K562 (cell line): ENCODE results near the gene RPL27. TPM values are rescaled to one million over a fixed set of nuclear protein-coding genes. Genes with fewer than 3 reads are reported as not detected.

ENCODE experiments used
- BCLAF1 ChIP-seq, 2 experiments: fragments of 450-650 bp in 1 of 2; IDR thresholded peaks; 2 replicates each; pipeline ENCODE4 v1.6.1; 2011 to 2017; ENCODE audit warnings: low read depth in 2 of 2, antibody characterized with exemption in 1 of 2, borderline replicate concordance in 1 of 2, low read length in 1 of 2, mild to moderate bottlenecking in 1 of 2, mixed read lengths in 1 of 2; ENCODE audit not compliant: control insufficient read depth in 1 of 2
- CLOCK ChIP-seq: fragments of 250-450 bp; sonication (Bioruptor Pico); IDR thresholded peaks from 2 replicates; pipeline ENCODE4 v1.4.0; 2020; ENCODE audit warnings: mild to moderate bottlenecking, moderate library complexity, borderline replicate concordance
- FOSL1 ChIP-seq: fragments of 200-800 bp; sonication (Bioruptor generic); conservative IDR thresholded peaks from 2 replicates; pipeline ENCODE4 v1.6.1; 2016; ENCODE audit warnings: missing genetic modification characterization, missing compliant biosample characterization
- FOXA3 ChIP-seq, 2 experiments: fragments of 450-650 bp in 1 of 2; sonication (generic) in 1 of 2; formaldehyde crosslinking; IDR thresholded peaks in 1 of 2; conservative IDR thresholded peaks in 1 of 2; 2 replicates each; pipeline versions ENCODE4 v1.4.0 to v1.8.0; 2020 to 2022; ENCODE audit warnings: mild to moderate bottlenecking in 2 of 2, missing genetic modification reagents in 1 of 2
- GTF3C2 ChIP-seq: IDR thresholded peaks from 3 replicates; pipeline ENCODE4 v1.6.1; 2011; ENCODE audit warnings: borderline replicate concordance, mild to moderate bottlenecking, moderate library complexity; ENCODE audit not compliant: insufficient read length; ENCODE audit errors: extremely low read depth
- HDGF ChIP-seq: fragments of 450-650 bp; IDR thresholded peaks from 2 replicates; pipeline ENCODE4 v1.6.1; 2016
- HIVEP1 ChIP-seq: fragments of 250-450 bp; sonication (Bioruptor Pico); IDR thresholded peaks from 2 replicates; pipeline ENCODE4 v1.4.0; 2020; ENCODE audit warnings: mild to moderate bottlenecking
- MAFK ChIP-seq: IDR thresholded peaks from 2 replicates; pipeline ENCODE4 v1.6.1; 2011; ENCODE audit warnings: low read length, improper control_type of control experiment
- PML ChIP-seq: IDR thresholded peaks from 2 replicates; pipeline ENCODE4 v1.6.1; 2012; ENCODE audit warnings: low read length, inconsistent platforms
- ZNF639 ChIP-seq, 2 experiments: fragments of 200-800 bp in 1 of 2; sonication (Bioruptor generic) in 1 of 2; sonication (generic) in 1 of 2; formaldehyde crosslinking in 1 of 2; IDR thresholded peaks in 1 of 2; conservative IDR thresholded peaks in 1 of 2; 2 replicates each; pipeline versions ENCODE4 v1.5.0 to v1.6.1; 2016 to 2020; ENCODE audit warnings: missing compliant biosample characterization in 1 of 2, missing genetic modification characterization in 1 of 2, missing genetic modification reagents in 1 of 2
- polyA plus RNA-seq, 8 experiments: library from polyadenylated mRNA; depleted of rRNA in 4 of 8; stranded (reverse) in 5 of 8; unstranded in 3 of 8; fragments of >200 nt; fragmentation: Nextera tagmentation in 2 of 8; fragmentation: Illumina TruSeq in 1 of 8; extraction: Ambion mirVana in 2 of 8; extraction: Trizol in 1 of 8; gene quantifications; 2 replicates each; pipeline versions ENCODE4 v1.2.1 to v1.2.3, GENCODE V29; 2011 to 2014; ENCODE audit warnings: inconsistent platforms in 1 of 8, missing spikeins in 1 of 8
- total RNA-seq, 7 experiments: library from RNA; depleted of rRNA in 6 of 7; stranded (reverse); fragments of >200 nt in 6 of 7; fragmentation: Illumina TruSeq in 2 of 7; extraction: Trizol in 2 of 7; gene quantifications; 2 replicates each; pipeline versions ENCODE4 v1.2.1 to v1.2.3, GENCODE V29; 2011 to 2021; ENCODE audit warnings: low replicate concordance in 1 of 7

RPL27 gene
- total and polyA plus RNA-seq, 9 of the 15 experiments (the other 6 are each of a cell fraction or from before 2014, with no cell fraction given): 1,539 to 6,155 (median 3,710) TPM

GRCh38 chr17:43011728-43012472 is 13.7 kb downstream of the RPL27 start (continued):
- TF ChIP-seq GTF3C2 (no peak), CLOCK (no peak), PML (no peak), BCLAF1 (IDR thresholded peaks at IDR 0.05; ENCODE audit: borderline replicate concordance in 1 of 2, control insufficient read depth in 1 of 2, low read depth in 2 of 2, low read length in 1 of 2) (no peak), MAFK (no peak), FOXA3 (CRISPR knock-in tag; conservative IDR thresholded peaks at IDR 0.05 in 1 of 2, IDR thresholded peaks at IDR 0.05 in 1 of 2) (no peak), HDGF (no peak), ZNF639 (CRISPR knock-in tag; conservative IDR thresholded peaks at IDR 0.05 in 1 of 2, IDR thresholded peaks at IDR 0.05 in 1 of 2) (no peak), FOSL1 (tag) (no peak), HIVEP1 (CRISPR knock-in tag) (no peak)
